HG03103 (cell line): ENCODE data around the gene C1QTNF7.

Experiments
- ATAC-seq: cut with Tn5 transposase; IDR thresholded peaks from one replicate; pipeline ENCODE4 v1.9.1; 2021; ENCODE audit warnings: low read depth; ENCODE audit not compliant: unreplicated experiment

The C1QTNF7 gene, protein sequence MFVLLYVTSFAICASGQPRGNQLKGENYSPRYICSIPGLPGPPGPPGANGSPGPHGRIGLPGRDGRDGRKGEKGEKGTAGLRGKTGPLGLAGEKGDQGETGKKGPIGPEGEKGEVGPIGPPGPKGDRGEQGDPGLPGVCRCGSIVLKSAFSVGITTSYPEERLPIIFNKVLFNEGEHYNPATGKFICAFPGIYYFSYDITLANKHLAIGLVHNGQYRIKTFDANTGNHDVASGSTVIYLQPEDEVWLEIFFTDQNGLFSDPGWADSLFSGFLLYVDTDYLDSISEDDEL

GRCh38 chr4:15427701-15428100 is at the start of gene C1QTNF7:
C1QTNF7 (plus strand) TSS chr4:15428033; CDS start chr4:15435744, 7,711 bp downstream.
- no peak for ATAC-seq

- ATAC-seq = no peak
These were observed 49.8 kb upstream of the C1QTNF7 start for GRCh38 chr4:15378062-15378461.

- no peak for ATAC-seq
These were observed 49.3 kb upstream of the C1QTNF7 start for GRCh38 chr4:15378493-15378892.

DNA sequence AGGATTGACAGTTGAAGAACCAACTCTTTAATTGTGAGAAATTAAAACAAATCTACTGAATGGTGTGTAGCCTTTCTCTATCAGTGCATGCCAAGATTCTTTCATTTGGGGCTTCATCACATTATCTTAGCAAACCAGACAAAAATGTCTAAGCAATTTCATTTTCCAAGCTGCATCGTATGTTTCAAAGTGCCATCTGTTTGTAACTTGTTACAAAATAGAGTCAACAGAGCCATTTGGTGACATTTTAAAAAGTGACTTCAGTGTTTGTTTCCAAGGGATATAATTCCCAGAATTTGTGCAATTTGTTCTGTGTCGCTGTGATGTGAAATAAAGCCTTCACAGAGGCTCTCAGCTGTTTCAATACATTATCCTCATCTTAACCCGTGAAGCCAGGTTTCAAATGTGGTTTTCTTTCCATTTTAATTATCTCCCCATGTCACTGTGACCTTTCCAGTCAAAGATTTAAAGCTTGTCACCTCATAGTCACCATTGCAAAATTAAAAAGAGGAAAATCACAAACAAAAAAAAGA is 46.0 kb upstream of the C1QTNF7 start:
- ATAC-seq = no peak

GRCh38 chr4:15382669-15383273 is 45.1 kb upstream of the C1QTNF7 start:
- no peak for ATAC-seq

- ATAC-seq = no peak
These were observed 42.3 kb upstream of the C1QTNF7 start for GRCh38 chr4:15385515-15385914.

DNA sequence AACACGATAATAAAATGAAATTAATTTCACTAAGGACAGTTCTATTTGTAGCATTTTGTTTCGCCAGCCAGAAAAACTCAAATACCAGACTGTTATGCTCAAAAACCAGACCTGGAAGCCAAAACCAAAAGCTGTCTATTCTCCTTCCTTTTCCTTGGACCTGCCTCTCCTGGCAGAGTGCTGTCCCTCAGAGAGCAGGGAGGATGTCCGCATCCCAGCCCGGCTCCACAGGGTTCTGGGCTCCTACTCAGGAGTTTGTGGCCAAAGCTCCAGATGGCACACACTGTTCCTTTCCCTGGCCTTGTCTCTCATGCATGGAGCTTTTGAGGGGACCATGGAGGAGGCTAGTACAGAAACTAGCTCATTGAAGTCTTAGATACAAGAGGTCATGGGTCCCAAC is 41.9 kb upstream of the C1QTNF7 start:
- ATAC-seq = no peak

GRCh38 chr4:15390494-15390893 is 37.3 kb upstream of the C1QTNF7 start:
- no peak for ATAC-seq

DNA sequence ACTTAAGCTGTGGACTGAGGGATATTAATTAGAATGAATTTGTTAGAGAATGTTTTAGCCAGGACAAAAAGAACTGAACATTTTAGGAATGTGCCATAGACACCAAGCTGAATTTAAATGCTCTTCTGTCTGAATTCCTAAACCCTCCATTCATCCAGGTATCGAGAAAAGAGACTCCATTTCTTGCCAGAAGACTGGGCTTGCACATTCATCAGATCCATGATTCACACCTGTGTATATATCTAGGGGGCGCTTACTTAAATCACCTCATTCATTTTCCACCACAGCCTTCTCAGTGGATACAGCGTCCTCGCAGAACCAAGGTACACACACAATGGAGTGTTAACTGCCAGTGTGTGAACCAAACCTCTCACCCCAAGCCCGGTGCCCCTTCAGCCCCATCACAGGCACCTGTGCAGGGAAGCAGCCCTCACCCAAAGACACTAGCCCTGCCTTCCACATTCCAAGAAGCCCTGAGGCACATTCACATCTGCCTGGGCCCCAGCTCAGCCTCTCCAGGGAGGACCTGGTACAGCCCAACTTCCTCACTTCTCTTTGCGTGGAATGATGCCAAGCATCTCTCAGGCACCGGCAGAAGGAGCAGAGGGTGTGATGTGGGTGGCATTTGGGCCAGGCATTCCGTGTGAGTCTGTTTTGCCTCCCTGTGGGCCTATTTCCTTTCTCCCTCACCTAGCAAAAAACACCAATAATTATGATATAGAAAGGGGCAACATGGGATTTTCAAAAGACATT is 35.6 kb upstream of the C1QTNF7 start:
- no peak for ATAC-seq

DNA sequence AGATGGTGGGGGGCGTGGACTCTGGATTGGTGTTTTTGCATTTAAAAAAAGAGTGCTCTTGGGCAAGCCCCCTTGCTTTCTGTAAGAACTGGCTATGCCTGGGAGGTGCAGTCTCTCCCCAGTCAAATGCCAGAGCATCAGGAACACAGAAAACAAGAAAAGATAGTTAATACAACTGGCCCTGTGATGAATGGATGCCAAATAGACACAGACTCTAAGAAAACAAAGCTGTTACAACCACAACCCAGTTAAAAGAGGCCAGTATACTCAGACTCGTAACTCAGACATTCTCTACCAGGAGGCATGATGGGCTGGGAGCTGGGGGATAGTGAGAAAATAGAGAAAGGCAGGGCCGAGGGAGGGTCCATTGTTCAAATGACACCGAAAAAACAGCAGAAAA is 32.5 kb upstream of the C1QTNF7 start:
- no peak for ATAC-seq

GRCh38 chr4:15396157-15396800 is 31.6 kb upstream of the C1QTNF7 start:
- ATAC-seq = peak; percentile 72

- no peak for ATAC-seq
These were observed 29.8 kb upstream of the C1QTNF7 start for GRCh38 chr4:15398001-15398400.

GRCh38 chr4:15398732-15399131 is 29.1 kb upstream of the C1QTNF7 start:
- ATAC-seq = no peak

DNA sequence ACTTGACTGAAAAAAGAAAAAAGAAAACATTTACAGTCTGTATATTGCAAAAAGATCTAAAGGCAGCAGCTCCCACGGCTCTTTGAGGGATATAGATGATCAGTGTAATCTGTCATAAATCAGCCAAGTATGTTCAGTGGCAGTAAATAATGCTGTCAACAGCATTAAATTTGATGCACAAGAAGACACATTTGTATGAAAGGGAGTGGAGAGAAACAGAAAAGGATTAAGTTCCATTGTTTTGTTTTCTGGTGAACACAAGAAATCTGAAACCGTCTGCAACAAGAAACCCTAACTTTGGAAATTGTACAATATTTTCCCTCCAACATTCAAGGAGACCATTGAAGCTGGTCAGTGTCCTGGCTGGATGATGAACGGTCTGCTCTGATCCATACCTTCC is 27.6 kb upstream of the C1QTNF7 start:
- ATAC-seq = no peak

DNA sequence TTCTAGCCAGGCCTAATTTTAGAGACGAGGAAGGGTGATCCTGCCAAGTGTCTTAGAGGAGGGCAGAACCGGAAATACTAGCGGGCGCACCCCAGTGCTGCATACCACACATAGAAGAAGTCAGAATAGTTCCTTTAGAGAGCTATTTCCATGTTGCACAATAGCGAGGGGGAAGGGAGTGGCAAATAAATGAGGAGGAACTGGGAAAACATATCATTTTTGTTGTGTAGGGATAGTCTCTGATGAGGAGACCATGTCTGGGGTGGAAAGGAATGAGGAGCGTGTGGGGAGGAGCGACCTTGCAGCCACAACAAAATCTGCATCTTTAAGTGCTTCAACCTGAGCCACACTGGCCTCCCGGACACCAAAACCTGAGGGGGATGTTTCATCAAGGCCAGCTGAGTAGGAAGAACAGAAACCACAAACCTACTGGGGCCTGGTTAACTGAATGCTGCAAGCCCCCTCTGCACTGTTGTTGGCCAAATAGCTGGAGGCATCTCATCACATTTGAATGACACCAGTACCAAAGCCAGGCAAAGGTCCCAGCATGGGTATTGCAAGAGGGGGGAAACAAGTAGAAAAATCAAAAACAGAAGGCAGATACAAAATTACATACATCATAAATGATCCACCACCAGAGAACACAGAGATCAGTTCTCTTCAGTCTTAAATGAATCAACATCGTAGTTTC is 26.7 kb upstream of the C1QTNF7 start:
- peak; percentile 63 for ATAC-seq

DNA sequence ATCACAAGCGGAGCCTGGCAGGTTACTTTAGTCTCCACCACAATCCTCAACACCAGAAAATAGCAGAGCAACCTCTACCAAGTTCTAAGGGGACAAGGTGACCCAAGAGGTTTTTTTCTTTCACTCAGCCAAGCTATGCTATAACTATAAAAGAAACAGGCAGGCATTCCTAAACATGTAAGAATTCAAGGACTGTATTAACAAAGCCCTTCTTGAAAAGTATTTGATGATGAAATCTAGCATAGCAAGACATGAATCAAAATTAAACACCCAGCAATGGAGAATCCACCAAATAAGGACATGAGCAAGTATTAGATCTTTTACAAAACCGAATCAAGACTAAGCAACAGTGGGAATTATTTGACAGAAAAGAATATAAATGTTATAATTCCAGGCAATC is 25.7 kb upstream of the C1QTNF7 start:
- ATAC-seq = no peak

DNA sequence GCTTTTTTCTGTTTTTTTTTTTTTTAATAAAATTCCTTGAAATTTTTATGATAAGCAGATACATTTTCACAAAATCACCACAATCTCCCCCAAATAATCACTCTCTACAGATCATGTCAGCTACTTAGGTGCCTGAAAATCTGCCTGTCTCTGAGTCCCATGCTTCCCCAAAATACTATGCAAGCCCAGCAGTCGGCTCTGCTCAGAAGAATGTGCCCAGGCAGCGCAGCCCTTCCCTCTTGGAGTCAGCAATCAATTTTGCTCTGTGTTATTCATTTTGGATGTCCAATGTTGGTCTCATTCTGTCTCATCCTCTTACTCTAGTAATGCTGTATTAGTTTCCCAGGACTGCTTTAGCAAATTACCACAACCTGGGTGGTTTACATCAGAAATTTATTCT is 24.9 kb upstream of the C1QTNF7 start:
- no peak for ATAC-seq

- no peak for ATAC-seq
These were observed 22.8 kb upstream of the C1QTNF7 start for GRCh38 chr4:15405018-15405417.

GRCh38 chr4:15410750-15411149 is 17.1 kb upstream of the C1QTNF7 start:
- ATAC-seq = no peak

GRCh38 chr4:15412461-15412860 is 15.4 kb upstream of the C1QTNF7 start:
- ATAC-seq = no peak
